H1 (cell line): Measurements from ENCODE around the gene ANGEL2. TPM values are rescaled to one million over a fixed set of nuclear protein-coding genes. Genes with fewer than 3 reads are reported as not detected.

Experiments used
- ASH2L ChIP-seq: fragments of 200-600, 300-600 bp; sonication (generic); IDR thresholded peaks from one replicate; pipeline ENCODE4 v1.7.1; 2017; ENCODE audit warnings: low read length
- BCL11A ChIP-seq, 2 experiments: IDR thresholded peaks; one replicate each; pipeline ENCODE4 v1.6.1; 2011; ENCODE audit warnings: low read depth in 2 of 2, low read length in 2 of 2, mild to moderate bottlenecking in 2 of 2
- CBX5 ChIP-seq: fragments of 300-800, 300-1000 bp; sonication (generic); IDR thresholded peaks from 2 replicates; pipeline ENCODE4 v1.7.1; 2016; ENCODE audit warnings: antibody characterized with exemption, low read length, low read depth
- CBX8 ChIP-seq: fragments of 300-800, 300-1000 bp; sonication (generic); IDR thresholded peaks from 2 replicates; pipeline ENCODE4 v1.7.1; 2016; ENCODE audit warnings: low read depth, low read length, borderline replicate concordance
- CREB1 ChIP-seq: IDR thresholded peaks from 2 replicates; pipeline ENCODE4 v1.6.1; 2012; ENCODE audit warnings: inconsistent platforms
- EP300 ChIP-seq, 2 experiments: IDR thresholded peaks; 1 replicate in 1 of 2; 2 replicates in 1 of 2; pipeline ENCODE4 v1.6.1; 2011 to 2012; ENCODE audit warnings: low read depth in 2 of 2, low read length in 2 of 2, mild to moderate bottlenecking in 2 of 2, borderline replicate concordance in 1 of 2, inconsistent platforms in 1 of 2, moderate library complexity in 1 of 2
- GTF2F1 ChIP-seq: IDR thresholded peaks from 2 replicates; pipeline ENCODE4 v1.6.1; 2012; ENCODE audit warnings: low read depth, low read length, improper control_type of control experiment, borderline replicate concordance
- HDAC2 ChIP-seq, 2 experiments: fragments of 300-600 bp in 1 of 2; sonication (generic) in 1 of 2; IDR thresholded peaks; 2 replicates each; pipeline ENCODE4 v1.6.1; 2011 to 2012; ENCODE audit warnings: low read depth in 2 of 2, low read length in 2 of 2, mild to moderate bottlenecking in 2 of 2, moderate library complexity in 2 of 2, borderline replicate concordance in 1 of 2, inconsistent platforms in 1 of 2
- KDM1A ChIP-seq: fragments of 200-600, 300-600 bp; sonication (generic); IDR thresholded peaks from 2 replicates; pipeline ENCODE4 v1.7.1; 2016; ENCODE audit warnings: mild to moderate bottlenecking, low read length, borderline replicate concordance
- KDM4A ChIP-seq: IDR thresholded peaks from one replicate; pipeline ENCODE4 v1.7.1; 2012; ENCODE audit warnings: low read depth, mild to moderate bottlenecking, moderate library complexity, low read length, inconsistent platforms; ENCODE audit not compliant: severe bottlenecking
- PHF8 ChIP-seq: fragments of 200-600 bp; sonication (generic); conservative IDR thresholded peaks from 2 replicates; pipeline ENCODE4 v1.7.1; 2012; ENCODE audit warnings: low read depth, mild to moderate bottlenecking, inconsistent platforms, low read length, moderate library complexity
- POLR2A ChIP-seq, 2 experiments: IDR thresholded peaks; 1 replicate in 1 of 2; 2 replicates in 1 of 2; pipeline ENCODE4 v1.6.1; 2011; ENCODE audit warnings: low read depth in 2 of 2, low read length in 2 of 2, mild to moderate bottlenecking in 2 of 2; ENCODE audit errors: control extremely low read depth in 1 of 2
- RFX5 ChIP-seq: IDR thresholded peaks from 2 replicates; pipeline ENCODE4 v1.6.1; 2011; ENCODE audit warnings: low read depth, low read length, improper control_type of control experiment, borderline replicate concordance
- SIRT6 ChIP-seq: IDR thresholded peaks from one replicate; pipeline ENCODE4 v1.7.1; 2012; ENCODE audit warnings: low read length, inconsistent platforms
- SIX5 ChIP-seq: IDR thresholded peaks from 2 replicates; pipeline ENCODE4 v1.6.1; 2011; ENCODE audit warnings: mild to moderate bottlenecking, low read depth, low read length
- SP2 ChIP-seq: IDR thresholded peaks from 2 replicates; pipeline ENCODE4 v1.6.1; 2012; ENCODE audit warnings: mild to moderate bottlenecking, low read length, inconsistent platforms
- TAF7 ChIP-seq: optimal IDR thresholded peaks from 2 replicates; pipeline ENCODE3; 2011; ENCODE audit warnings: low read depth, mild to moderate bottlenecking, inconsistent platforms, low read length, moderate library complexity, borderline replicate concordance
- TBP ChIP-seq: IDR thresholded peaks from 2 replicates; pipeline ENCODE4 v1.6.1; 2011; ENCODE audit warnings: low read depth, low read length, improper control_type of control experiment
- TEAD4 ChIP-seq: IDR thresholded peaks from 2 replicates; pipeline ENCODE4 v1.6.1; 2012; ENCODE audit warnings: low read depth, low read length, inconsistent platforms, mixed read lengths
- polyA plus RNA-seq, 7 experiments: library from polyadenylated mRNA; depleted of rRNA in 3 of 7; stranded (reverse) in 5 of 7; unstranded in 2 of 7; fragments of >200 nt in 5 of 7; fragments of 200-250 nt in 2 of 7; gene quantifications; 1 replicate in 5 of 7; 2 replicates in 1 of 7; 4 replicates in 1 of 7; pipeline versions ENCODE4 v1.2.1 to v1.2.3, GENCODE V29; 2011 to 2013; ENCODE audit warnings: missing spikeins in 2 of 7, mixed read lengths in 2 of 7
- total RNA-seq: library from RNA; stranded (reverse); fragmentation: NEBNext Ultra II Directional; extraction: Animal tissue kit (Norgen Biotek cat#: 25700); gene quantifications from 2 replicates; pipeline ENCODE4 v1.2.1, GENCODE V29; 2021
- TF ChIP-seq, protein P1 (sequence below): IDR thresholded peaks from 2 replicates; pipeline ENCODE4 v1.6.1; 2012; ENCODE audit warnings: inconsistent platforms
- TF ChIP-seq, protein P2 (sequence below): IDR thresholded peaks from 2 replicates; pipeline ENCODE4 v1.6.1; 2011; ENCODE audit warnings: low read depth, mild to moderate bottlenecking, low read length; ENCODE audit not compliant: insufficient read depth
- TF ChIP-seq, protein P3 (sequence below): IDR thresholded peaks from 2 replicates; pipeline ENCODE4 v1.6.1; 2011; ENCODE audit warnings: low read length, improper control_type of control experiment

Gene ANGEL2
- total and polyA plus RNA-seq, 2 of the 8 experiments (the other 6 are each of a cell fraction or from before 2014, with no cell fraction given) = 18.1 to 39.9 TPM

GRCh38 chr1:213051127-213051880, 35.6 kb upstream of the ANGEL2 start, which contains the start of gene RPS6KC1 (continued):
- TF ChIP-seq PHF8 = peak; percentile 61
- TF ChIP-seq, protein P1, sequence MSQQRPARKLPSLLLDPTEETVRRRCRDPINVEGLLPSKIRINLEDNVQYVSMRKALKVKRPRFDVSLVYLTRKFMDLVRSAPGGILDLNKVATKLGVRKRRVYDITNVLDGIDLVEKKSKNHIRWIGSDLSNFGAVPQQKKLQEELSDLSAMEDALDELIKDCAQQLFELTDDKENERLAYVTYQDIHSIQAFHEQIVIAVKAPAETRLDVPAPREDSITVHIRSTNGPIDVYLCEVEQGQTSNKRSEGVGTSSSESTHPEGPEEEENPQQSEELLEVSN = peak; percentile 78
- no peak for TF ChIP-seq CBX5
- peak in 1 of 2 experiments; percentile 78; a peak in 1 of 3 replicates for TF ChIP-seq EP300 (IDR thresholded peaks at IDR 0.05; ENCODE audit: borderline replicate concordance in 1 of 2, low read depth in 2 of 2, low read length in 2 of 2)
- TF ChIP-seq TAF7 = peak; percentile 18
- TF ChIP-seq SIX5 = peak; percentile 11; the same call in 1 of the 2 replicates
- no peak for TF ChIP-seq SP2
- no peak for TF ChIP-seq SIRT6
- no peak for TF ChIP-seq CBX8
- no peak for TF ChIP-seq GTF2F1
- no peak for TF ChIP-seq CREB1
- TF ChIP-seq TBP = peak; percentile 51; the same call in 1 of the 2 replicates
- no peak for TF ChIP-seq BCL11A (IDR thresholded peaks at IDR 0.05; ENCODE audit: low read depth in 2 of 2, low read length in 2 of 2)
- TF ChIP-seq, protein P2, sequence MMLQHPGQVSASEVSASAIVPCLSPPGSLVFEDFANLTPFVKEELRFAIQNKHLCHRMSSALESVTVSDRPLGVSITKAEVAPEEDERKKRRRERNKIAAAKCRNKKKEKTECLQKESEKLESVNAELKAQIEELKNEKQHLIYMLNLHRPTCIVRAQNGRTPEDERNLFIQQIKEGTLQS = no peak
- 0 out of 2 replicates have a peak, but pooled peaks have one; percentile 3 for TF ChIP-seq KDM1A
- TF ChIP-seq TEAD4 = no peak
- TF ChIP-seq POLR2A (IDR thresholded peaks at IDR 0.05; ENCODE audit: control extremely low read depth in 1 of 2, low read depth in 2 of 2, low read length in 2 of 2) = peak; percentile 33; a peak in 2 of 3 replicates
- peak; percentile 85 for TF ChIP-seq ASH2L
- TF ChIP-seq, protein P3, sequence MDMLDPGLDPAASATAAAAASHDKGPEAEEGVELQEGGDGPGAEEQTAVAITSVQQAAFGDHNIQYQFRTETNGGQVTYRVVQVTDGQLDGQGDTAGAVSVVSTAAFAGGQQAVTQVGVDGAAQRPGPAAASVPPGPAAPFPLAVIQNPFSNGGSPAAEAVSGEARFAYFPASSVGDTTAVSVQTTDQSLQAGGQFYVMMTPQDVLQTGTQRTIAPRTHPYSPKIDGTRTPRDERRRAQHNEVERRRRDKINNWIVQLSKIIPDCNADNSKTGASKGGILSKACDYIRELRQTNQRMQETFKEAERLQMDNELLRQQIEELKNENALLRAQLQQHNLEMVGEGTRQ = no peak
- TF ChIP-seq KDM4A = peak; percentile 76
- no peak for TF ChIP-seq RFX5
- no peak for TF ChIP-seq HDAC2 (IDR thresholded peaks at IDR 0.05; ENCODE audit: borderline replicate concordance in 1 of 2, low read depth in 2 of 2, low read length in 2 of 2)
